IMR-90 (cell line): ENCODE data around the gene ACO1.

Experiments
- MAZ ChIP-seq: IDR thresholded peaks from 2 replicates; pipeline ENCODE4 v1.6.1; 2012; ENCODE audit warnings: low read depth, mild to moderate bottlenecking, low read length, improper control_type of control experiment, moderate library complexity, borderline replicate concordance
- MXI1 ChIP-seq: IDR thresholded peaks from 2 replicates; pipeline ENCODE4 v1.6.1; 2012; ENCODE audit warnings: low read depth, mild to moderate bottlenecking, low read length, moderate library complexity, borderline replicate concordance
- POLR2A ChIP-seq: IDR thresholded peaks from 2 replicates; pipeline ENCODE4 v1.6.1; 2012; ENCODE audit warnings: mild to moderate bottlenecking, low read depth, low read length
- SMC3 ChIP-seq: fragments of 150-350 bp; IDR thresholded peaks from 2 replicates; pipeline ENCODE4 v1.6.1; 2016; ENCODE audit warnings: low read depth, mild to moderate bottlenecking, antibody characterized with exemption, low read length, moderate library complexity

DNA sequence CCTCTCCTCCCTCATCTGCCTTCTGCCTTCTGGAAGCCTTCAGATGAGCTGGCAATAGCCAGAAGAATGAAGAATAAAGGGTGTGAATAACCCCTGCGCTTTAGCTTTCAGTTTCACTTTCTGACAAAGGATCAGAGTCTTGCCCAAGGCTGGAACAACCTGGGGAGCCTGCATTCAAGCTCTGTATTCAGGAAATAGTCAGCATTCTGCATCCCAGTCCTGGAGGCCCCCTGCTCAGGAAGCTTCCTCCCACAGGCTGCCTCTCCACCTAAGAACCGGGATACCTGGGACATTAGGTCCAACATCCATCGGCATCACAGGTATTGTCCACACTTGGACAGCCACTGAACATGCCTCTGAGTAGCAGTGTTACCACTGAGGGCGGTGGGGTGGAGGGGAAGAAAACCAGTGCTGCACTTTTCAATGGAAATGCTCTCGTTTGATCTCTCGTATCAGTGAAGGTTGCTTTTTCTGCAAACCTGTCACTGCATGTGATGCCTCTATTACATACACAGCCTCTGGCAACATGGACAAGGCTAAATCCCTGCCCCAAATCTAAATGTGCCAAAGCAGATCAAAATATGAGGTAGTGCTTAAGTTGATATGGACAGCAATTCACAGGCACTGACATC is 39.8 kb upstream of the ACO1 start:
- TF ChIP-seq POLR2A, result no peak
- TF ChIP-seq MXI1, result no peak
- TF ChIP-seq SMC3, result no peak
- no peak for TF ChIP-seq MAZ
